ENCODE measurements around the gene ABHD17A.

DNA sequence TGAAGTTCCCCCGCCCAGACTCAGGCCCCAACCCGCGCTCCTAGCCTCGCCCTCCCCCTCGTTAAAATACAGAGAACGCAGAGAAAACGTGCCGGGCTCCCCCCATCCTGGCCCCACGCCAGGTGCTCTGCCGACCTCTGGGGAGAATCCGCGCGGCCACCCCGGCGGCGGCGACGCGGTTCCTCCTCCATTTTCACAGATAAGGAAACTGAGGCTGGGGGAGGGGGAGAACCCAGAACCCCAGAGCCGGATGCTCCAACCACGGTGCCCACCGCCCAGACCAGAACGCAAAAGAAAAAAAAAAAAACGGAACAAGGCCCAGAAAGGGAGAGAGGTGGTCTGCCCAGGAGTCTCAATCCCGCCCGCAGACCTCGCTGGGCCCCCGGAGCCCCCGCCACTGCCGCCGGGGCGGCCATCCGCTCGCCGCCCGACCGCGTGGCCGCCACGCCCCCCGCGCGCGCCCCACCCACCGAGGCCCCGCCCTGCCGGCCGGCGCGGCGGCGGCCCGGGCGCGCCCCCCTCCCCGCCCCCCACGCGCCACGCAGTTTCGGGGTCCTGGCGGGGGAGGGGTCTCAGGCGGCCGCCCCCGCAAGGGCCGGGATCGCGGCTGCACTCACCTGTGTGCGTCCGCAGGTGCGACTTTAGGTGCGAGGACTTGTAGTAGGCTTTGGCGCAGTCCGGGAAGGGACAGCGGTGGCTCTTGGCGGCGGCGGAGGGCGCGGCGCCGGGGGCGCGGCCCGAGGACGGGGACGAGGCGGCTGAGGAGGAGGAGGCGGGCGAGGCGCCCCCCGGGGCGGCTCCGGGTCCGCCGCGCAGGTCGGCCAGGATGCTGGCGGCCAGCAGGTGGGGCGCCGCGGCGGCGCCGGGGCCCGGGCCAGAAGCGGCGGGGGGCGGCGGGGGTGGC is 22.6 kb downstream of the ABHD17A start:
- no peak for TF ChIP-seq TEAD1 (CRISPR knock-in tag; IDR thresholded peaks at IDR 0.05)
- TF ChIP-seq SMAD3 (CRISPR knock-in tag; IDR thresholded peaks at IDR 0.05; ENCODE audit: borderline replicate concordance), result no peak
- no peak for TF ChIP-seq CTCF (IDR thresholded peaks at IDR 0.05)
- no peak for TF ChIP-seq ATF3 (CRISPR knock-in tag; conservative IDR thresholded peaks at IDR 0.05)
- no peak for TF ChIP-seq ZNF232 (CRISPR knock-in tag; IDR thresholded peaks at IDR 0.05)
- TF ChIP-seq NFYB (CRISPR knock-in tag; conservative IDR thresholded peaks at IDR 0.05; ENCODE audit: low read depth), result no peak
- TF ChIP-seq, protein P1, sequence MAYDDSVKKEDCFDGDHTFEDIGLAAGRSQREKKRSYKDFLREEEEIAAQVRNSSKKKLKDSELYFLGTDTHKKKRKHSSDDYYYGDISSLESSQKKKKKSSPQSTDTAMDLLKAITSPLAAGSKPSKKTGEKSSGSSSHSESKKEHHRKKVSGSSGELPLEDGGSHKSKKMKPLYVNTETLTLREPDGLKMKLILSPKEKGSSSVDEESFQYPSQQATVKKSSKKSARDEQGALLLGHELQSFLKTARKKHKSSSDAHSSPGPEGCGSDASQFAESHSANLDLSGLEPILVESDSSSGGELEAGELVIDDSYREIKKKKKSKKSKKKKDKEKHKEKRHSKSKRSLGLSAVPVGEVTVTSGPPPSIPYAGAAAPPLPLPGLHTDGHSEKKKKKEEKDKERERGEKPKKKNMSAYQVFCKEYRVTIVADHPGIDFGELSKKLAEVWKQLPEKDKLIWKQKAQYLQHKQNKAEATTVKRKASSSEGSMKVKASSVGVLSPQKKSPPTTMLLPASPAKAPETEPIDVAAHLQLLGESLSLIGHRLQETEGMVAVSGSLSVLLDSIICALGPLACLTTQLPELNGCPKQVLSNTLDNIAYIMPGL (CRISPR knock-in tag; IDR thresholded peaks at IDR 0.05), result no peak; the same call in 1 of the 2 replicates
- no peak for TF ChIP-seq HMGA2 (CRISPR knock-in tag; IDR thresholded peaks at IDR 0.05)
- TF ChIP-seq, protein P2, sequence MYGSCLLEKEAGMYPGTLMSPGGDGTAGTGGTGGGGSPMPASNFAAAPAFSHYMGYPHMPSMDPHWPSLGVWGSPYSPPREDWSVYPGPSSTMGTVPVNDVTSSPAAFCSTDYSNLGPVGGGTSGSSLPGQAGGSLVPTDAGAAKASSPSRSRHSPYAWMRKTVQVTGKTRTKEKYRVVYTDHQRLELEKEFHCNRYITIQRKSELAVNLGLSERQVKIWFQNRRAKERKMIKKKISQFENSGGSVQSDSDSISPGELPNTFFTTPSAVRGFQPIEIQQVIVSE (CRISPR knock-in tag; IDR thresholded peaks at IDR 0.05; ENCODE audit: borderline replicate concordance), result no peak
- TF ChIP-seq ATF1 (CRISPR knock-in tag; IDR thresholded peaks at IDR 0.05), result no peak
- TF ChIP-seq MAX (CRISPR knock-in tag; IDR thresholded peaks at IDR 0.05), result no peak; the same call in 1 of the 2 replicates
